CD4-positive, alpha-beta memory T cell (primary cell): ENCODE results near the gene ABCA8. TPM values are rescaled to one million over a fixed set of nuclear protein-coding genes. Genes with fewer than 3 reads are reported as not detected.

Experiments used
- CTCF ChIA-PET: fragments of 350-600 bp; sonication (Branson Sonifier 250); formaldehyde crosslinking; loops from one replicate; lab custom pipeline; 2021; ENCODE audit warnings: inconsistent platforms; ENCODE audit not compliant: partially characterized antibody; lab: Charles Lee
- POLR2A ChIA-PET: fragments of 350-600 bp; sonication (Branson Sonifier 250); formaldehyde crosslinking; loops from one replicate; lab custom pipeline; 2021; ENCODE audit not compliant: partially characterized antibody; lab: Charles Lee
- DNase-seq, 5 donors: peaks; one replicate each; pipeline versions ENCODE4 v3.0.0 to v3.0.0-alpha.2; 2020 to 2022; ENCODE audit warnings: mixed read lengths in 1 of 5
- H3K27ac ChIP-seq: one replicate; pipeline ENCODE4 v1.7.0; 2013; ENCODE audit warnings: low read depth, low read length
- H3K27me3 ChIP-seq: 2 replicates; pipeline ENCODE4 v1.7.0; 2013; ENCODE audit warnings: mild to moderate bottlenecking, low read length, moderate library complexity; ENCODE audit not compliant: insufficient read depth
- H3K36me3 ChIP-seq: 2 replicates; pipeline ENCODE4 v1.7.0; 2013; ENCODE audit warnings: mild to moderate bottlenecking, low read length, moderate library complexity; ENCODE audit not compliant: insufficient read depth
- H3K4me1 ChIP-seq: 2 replicates; pipeline ENCODE4 v1.7.0; 2013; ENCODE audit warnings: mild to moderate bottlenecking, low read length, moderate library complexity; ENCODE audit not compliant: insufficient read depth
- H3K4me3 ChIP-seq, 2 donors: one replicate each; pipeline ENCODE4 v1.7.0; 2013; ENCODE audit warnings: low read length in 2 of 2, mild to moderate bottlenecking in 1 of 2
- H3K9me3 ChIP-seq, 2 donors: one replicate each; pipeline ENCODE4 v1.7.0; 2013; ENCODE audit warnings: low read length in 2 of 2, control low read depth in 1 of 2; ENCODE audit not compliant: control insufficient read depth in 1 of 2
- H3K27ac Mint-ChIP-seq, 7 donors: one replicate each; pipeline ENCODE4 v1.8.0; 2020 to 2021; ENCODE audit warnings: mixed read lengths in 7 of 7, mild to moderate bottlenecking in 6 of 7, inconsistent platforms in 3 of 7, moderate library complexity in 3 of 7
- H3K27me3 Mint-ChIP-seq, 2 donors: one replicate each; pipeline ENCODE4 v1.8.0; 2020 to 2021; ENCODE audit warnings: mixed read lengths in 2 of 2
- H3K36me3 Mint-ChIP-seq, 2 donors: one replicate each; pipeline ENCODE4 v1.8.0; 2020 to 2021; ENCODE audit warnings: mixed read lengths in 2 of 2, inconsistent platforms in 1 of 2, mild to moderate bottlenecking in 1 of 2
- H3K4me1 Mint-ChIP-seq, 4 donors: one replicate each; pipeline ENCODE4 v1.8.0; 2020 to 2021; ENCODE audit warnings: mixed read lengths in 4 of 4, mild to moderate bottlenecking in 1 of 4
- H3K4me3 Mint-ChIP-seq, 8 donors: one replicate each; pipeline ENCODE4 v1.8.0; 2020 to 2021; ENCODE audit warnings: mixed read lengths in 8 of 8, mild to moderate bottlenecking in 7 of 8, moderate library complexity in 6 of 8, inconsistent platforms in 3 of 8
- H3K9me3 Mint-ChIP-seq, 8 donors: one replicate each; pipeline ENCODE4 v1.8.0; 2020 to 2021; ENCODE audit warnings: mixed read lengths in 8 of 8, mild to moderate bottlenecking in 5 of 8, inconsistent platforms in 3 of 8, moderate library complexity in 1 of 8
- intact Hi-C: fragments of 100-400 bp; cut with micrococcal nuclease; formaldehyde crosslinking; loops from one replicate; pipeline ENCODE4 v1.15.1; 2023
- polyA plus RNA-seq, 2 donors: library from polyadenylated mRNA; unstranded; fragments of 300-500 nt; fragmentation: Illumina TruSeq; gene quantifications; one replicate each; pipeline ENCODE4 v1.2.3, GENCODE V29; 2021
- total RNA-seq, 2 experiments: library from RNA; stranded (reverse); gene quantifications; one replicate each; pipeline ENCODE4 v1.2.3, GENCODE V29; 2021

Gene ABCA8
- total and polyA plus RNA-seq, 4 experiments from 2014 or later = not detected

GRCh38 chr17:68853036-68853435, 102.2 kb downstream of the ABCA8 start:
- no peak overlapping the region for H3K4me3 Mint-ChIP-seq
- ChIA-PET POLR2A (no interaction called here), CTCF (no interaction called here)
- no peaks in the 10 kb centered on the region for H3K27me3 ChIP-seq
- H3K36me3 Mint-ChIP-seq = no peaks in the 10 kb centered on the region
- no peaks in the 10 kb centered on the region for H3K4me1 Mint-ChIP-seq
- H3K4me3 ChIP-seq = no peak overlapping the region
- no peaks in the 10 kb centered on the region for H3K9me3 ChIP-seq
- intact Hi-C loops = no loop called here
- H3K27me3 Mint-ChIP-seq = peaks cover 6 to 8% of the 10 kb centered on the region in 2 donors
- no peaks in the 10 kb centered on the region for H3K36me3 ChIP-seq
- DNase-seq = no peak
- peaks cover 0 to 5% (median 0%) of the 10 kb centered on the region in 8 donors for H3K9me3 Mint-ChIP-seq
- no peak overlapping the region for H3K27ac ChIP-seq
- H3K4me1 ChIP-seq = no peaks in the 10 kb centered on the region
- no peak overlapping the region for H3K27ac Mint-ChIP-seq

GRCh38 chr17:68851890-68852289, 103.3 kb downstream of the ABCA8 start:
- H3K27me3 ChIP-seq = no peaks in the 10 kb centered on the region
- intact Hi-C loops = no loop called here
- no peaks in the 10 kb centered on the region for H3K9me3 ChIP-seq
- Mint-ChIP-seq H3K9me3 (peaks cover 0 to 4% (median 0%) of the 10 kb centered on the region in 8 donors), H3K4me1 (no peaks in the 10 kb centered on the region), H3K27me3 (peaks cover 8% of the 10 kb centered on the region in 2 donors), H3K27ac (no peak overlapping the region), H3K36me3 (no peaks in the 10 kb centered on the region), H3K4me3 (no peak overlapping the region)
- no peaks in the 10 kb centered on the region for H3K36me3 ChIP-seq
- no peak for DNase-seq
- ChIA-PET CTCF (no interaction called here), POLR2A (no interaction called here)
- H3K4me1 ChIP-seq = no peaks in the 10 kb centered on the region
- no peak overlapping the region for H3K27ac ChIP-seq
- H3K4me3 ChIP-seq = no peak overlapping the region

DNA sequence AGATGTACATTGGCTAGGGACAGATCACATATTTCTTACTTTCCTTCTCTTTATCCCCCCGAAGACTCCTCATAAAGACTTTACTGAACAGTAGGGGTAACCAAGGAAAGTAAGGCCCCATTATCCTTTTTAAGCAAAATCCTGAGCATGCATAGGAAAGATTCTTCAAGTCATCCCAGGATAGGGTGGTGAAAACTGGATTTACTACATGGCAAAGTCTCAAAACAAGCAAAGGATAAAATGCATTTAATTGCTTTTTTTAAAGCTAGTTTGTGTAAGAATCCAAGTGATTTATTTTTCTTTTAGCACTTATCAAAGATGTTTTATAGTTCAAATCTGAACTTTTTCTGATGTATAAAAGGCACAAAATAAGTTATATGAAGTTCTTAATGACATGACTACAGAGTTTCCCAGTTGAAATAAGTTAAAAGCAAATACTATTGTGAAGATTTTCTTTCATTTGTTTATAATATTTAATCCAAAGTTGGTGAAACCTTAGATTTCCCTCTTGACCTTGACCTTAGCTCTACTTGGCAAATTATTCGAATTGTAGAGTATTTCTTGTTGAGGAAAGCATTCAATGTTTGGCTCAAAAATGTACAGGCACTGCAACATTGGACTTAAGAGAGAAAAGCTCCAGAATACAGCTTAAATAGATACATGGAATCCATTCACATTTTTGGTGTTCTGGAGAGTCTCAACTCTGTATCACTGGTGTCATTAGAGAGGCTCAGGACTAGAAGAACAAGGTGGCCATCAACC, 104.3 kb downstream of the ABCA8 start:
- H3K4me3 ChIP-seq = no peak overlapping the region
- no peak for DNase-seq
- intact Hi-C loops = no loop called here
- H3K36me3 ChIP-seq = no peaks in the 10 kb centered on the region
- H3K4me1 ChIP-seq = no peaks in the 10 kb centered on the region
- H3K27ac Mint-ChIP-seq = no peak overlapping the region
- CTCF ChIA-PET = no interaction called here
- H3K4me3 Mint-ChIP-seq = no peak overlapping the region
- no peaks in the 10 kb centered on the region for H3K4me1 Mint-ChIP-seq
- no peaks in the 10 kb centered on the region for H3K9me3 ChIP-seq
- H3K27me3 Mint-ChIP-seq = peaks cover 8% of the 10 kb centered on the region in 2 donors
- no peak overlapping the region for H3K27ac ChIP-seq
- no peaks in the 10 kb centered on the region for H3K36me3 Mint-ChIP-seq
- no peaks in the 10 kb centered on the region for H3K27me3 ChIP-seq
- POLR2A ChIA-PET = no interaction called here
- H3K9me3 Mint-ChIP-seq = peaks cover 0 to 4% (median 0%) of the 10 kb centered on the region in 8 donors

- Mint-ChIP-seq H3K4me1 (no peaks in the 10 kb centered on the region), H3K27me3 (peaks cover 8% of the 10 kb centered on the region in 2 donors), H3K9me3 (peaks cover 0 to 11% (median 5%) of the 10 kb centered on the region in 8 donors), H3K27ac (no peak overlapping the region), H3K36me3 (no peaks in the 10 kb centered on the region), H3K4me3 (no peak overlapping the region)
- H3K27me3 ChIP-seq = no peaks in the 10 kb centered on the region
- CTCF ChIA-PET = no interaction called here
- H3K4me1 ChIP-seq = no peaks in the 10 kb centered on the region
- POLR2A ChIA-PET = no interaction called here
- intact Hi-C loops = no loop called here
- H3K9me3 ChIP-seq = no peaks in the 10 kb centered on the region
- H3K4me3 ChIP-seq = no peak overlapping the region
- H3K27ac ChIP-seq = no peak overlapping the region
- H3K36me3 ChIP-seq = no peaks in the 10 kb centered on the region
- DNase-seq = no peak
These were observed 105.2 kb downstream of the ABCA8 start for GRCh38 chr17:68849673-68850610.

GRCh38 chr17:68847711-68848110, 107.5 kb downstream of the ABCA8 start:
- H3K4me1 ChIP-seq = no peaks in the 10 kb centered on the region
- H3K4me3 Mint-ChIP-seq = no peak overlapping the region
- no peaks in the 10 kb centered on the region for H3K36me3 ChIP-seq
- H3K27ac Mint-ChIP-seq = no peak overlapping the region
- intact Hi-C loops = no loop called here
- H3K27me3 ChIP-seq = no peaks in the 10 kb centered on the region
- no peak overlapping the region for H3K27ac ChIP-seq
- DNase-seq = no peak
- H3K4me3 ChIP-seq = no peak overlapping the region
- H3K9me3 Mint-ChIP-seq = peaks cover 0 to 15% (median 4%) of the 10 kb centered on the region in 8 donors
- H3K27me3 Mint-ChIP-seq = peaks cover 8 to 11% of the 10 kb centered on the region in 2 donors
- no peaks in the 10 kb centered on the region for H3K4me1 Mint-ChIP-seq
- POLR2A ChIA-PET = no interaction called here
- H3K36me3 Mint-ChIP-seq = no peaks in the 10 kb centered on the region
- CTCF ChIA-PET = no interaction called here
- no peaks in the 10 kb centered on the region for H3K9me3 ChIP-seq

- CTCF ChIA-PET = no interaction called here
- POLR2A ChIA-PET = no interaction called here
- peaks cover 0 to 15% (median 5%) of the 10 kb centered on the region in 8 donors for H3K9me3 Mint-ChIP-seq
- no peaks in the 10 kb centered on the region for H3K4me1 ChIP-seq
- no peak overlapping the region for H3K4me3 Mint-ChIP-seq
- H3K27me3 ChIP-seq = no peaks in the 10 kb centered on the region
- H3K36me3 ChIP-seq = no peaks in the 10 kb centered on the region
- peaks cover 0 to 10% of the 10 kb centered on the region in 2 donors for H3K27me3 Mint-ChIP-seq
- no peak for DNase-seq
- no peaks in the 10 kb centered on the region for H3K36me3 Mint-ChIP-seq
- intact Hi-C loops = no loop called here
- no peaks in the 10 kb centered on the region for H3K4me1 Mint-ChIP-seq
- H3K27ac Mint-ChIP-seq = no peak overlapping the region
- no peak overlapping the region for H3K27ac ChIP-seq
- H3K9me3 ChIP-seq = no peaks in the 10 kb centered on the region
- no peak overlapping the region for H3K4me3 ChIP-seq
These were observed 111.7 kb downstream of the ABCA8 start for GRCh38 chr17:68843522-68843921.

- Histone ChIP-seq H3K9me3 (no peaks in the 10 kb centered on the region), H3K36me3 (no peaks in the 10 kb centered on the region), H3K27ac (no peak overlapping the region), H3K4me1 (no peaks in the 10 kb centered on the region), H3K4me3 (no peak overlapping the region), H3K27me3 (no peaks in the 10 kb centered on the region)
- H3K27ac Mint-ChIP-seq = no peak overlapping the region
- ChIA-PET CTCF (no interaction called here), POLR2A (no interaction called here)
- H3K27me3 Mint-ChIP-seq = peaks cover 6 to 18% of the 10 kb centered on the region in 2 donors
- no peaks in the 10 kb centered on the region for H3K36me3 Mint-ChIP-seq
- no peak overlapping the region for H3K4me3 Mint-ChIP-seq
- H3K4me1 Mint-ChIP-seq = no peaks in the 10 kb centered on the region
- intact Hi-C loops = no loop called here
- H3K9me3 Mint-ChIP-seq = peaks cover 0 to 5% (median 2%) of the 10 kb centered on the region in 8 donors
- no peak for DNase-seq
These were observed 115.1 kb downstream of the ABCA8 start for GRCh38 chr17:68840073-68840472.
